Prostate gland (tissue), 2 donors: ENCODE results near the gene LINGO1.

Experiments
- CTCF ChIP-seq, 4 experiments: fragments of 200-600 bp in 2 of 4; fragments of 450-650 bp in 2 of 4; sonication (generic) in 2 of 4; IDR thresholded peaks; 1 replicate in 3 of 4; 2 replicates in 1 of 4; pipeline ENCODE4 v1.5.1; 2016 to 2019; ENCODE audit warnings: antibody characterized with exemption in 4 of 4, mild to moderate bottlenecking in 2 of 4, moderate library complexity in 2 of 4
- POLR2A ChIP-seq: fragments of 450-650 bp; IDR thresholded peaks from one replicate; pipeline ENCODE4 v1.6.1; 2016; ENCODE audit warnings: antibody characterized with exemption, mild to moderate bottlenecking
- POLR2AphosphoS5 ChIP-seq: sonication (generic); formaldehyde crosslinking; IDR thresholded peaks from one replicate; pipeline ENCODE4 v1.6.1; 2017; ENCODE audit warnings: antibody characterized with exemption

GRCh38 chr15:77658304-77658703 is 25.6 kb upstream of the LINGO1 start:
- TF ChIP-seq CTCF (IDR thresholded peaks at IDR 0.05) (no peak), POLR2A (no peak), POLR2AphosphoS5 (no peak)
